ENCODE measurements around the gene BRD4.

BRD4 gene

GRCh38 chr19:15264061-15264932, 68.0 kb downstream of the BRD4 start:
- peak; percentile 29 to 69 (median 56) for DNase-seq

- DNase-seq: no peak
These were observed 68.9 kb downstream of the BRD4 start for GRCh38 chr19:15263361-15263985.

DNA sequence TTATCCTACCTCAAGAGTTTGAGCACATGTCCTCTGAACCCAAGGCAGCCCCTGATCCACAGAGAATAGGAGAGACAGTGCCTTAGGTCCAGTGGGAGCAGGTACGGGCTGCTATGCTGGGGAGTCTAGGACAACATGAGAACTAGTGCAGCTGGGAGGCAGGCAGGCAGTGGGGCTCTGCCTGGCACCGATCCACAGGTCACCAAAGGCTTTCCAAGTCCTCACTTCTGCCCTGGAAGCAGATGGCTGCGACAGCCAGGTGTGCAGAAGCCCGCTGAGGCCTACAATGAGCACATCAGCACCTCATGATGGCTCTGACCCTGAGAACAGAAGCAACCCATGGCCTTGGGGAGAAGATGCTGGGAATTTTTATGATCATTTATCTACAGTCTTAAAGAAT, 70.3 kb downstream of the BRD4 start:
- no peak for DNase-seq

- no peak for DNase-seq
These were observed 71.4 kb downstream of the BRD4 start for GRCh38 chr19:15260939-15261338.

DNA sequence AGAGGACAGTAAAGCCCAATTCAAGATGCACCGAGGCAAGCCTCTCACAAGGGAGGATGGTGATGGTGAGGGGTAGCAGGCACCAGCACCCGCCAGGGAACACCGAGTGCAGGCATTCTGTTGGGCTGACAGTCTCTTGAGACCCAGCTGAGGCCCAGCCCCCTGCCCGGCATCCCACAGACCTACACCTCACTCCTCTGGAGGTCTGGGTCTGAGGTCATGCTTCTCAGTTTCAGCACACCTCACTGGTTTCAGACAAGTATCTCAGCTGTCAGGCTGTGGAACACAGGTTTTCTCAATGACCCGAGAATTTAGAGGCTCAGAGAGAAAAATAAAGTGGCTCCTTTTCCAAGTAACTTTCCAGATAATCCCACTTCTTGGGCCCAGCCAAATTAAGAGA, 72.4 kb downstream of the BRD4 start:
- DNase-seq: no peak

DNA sequence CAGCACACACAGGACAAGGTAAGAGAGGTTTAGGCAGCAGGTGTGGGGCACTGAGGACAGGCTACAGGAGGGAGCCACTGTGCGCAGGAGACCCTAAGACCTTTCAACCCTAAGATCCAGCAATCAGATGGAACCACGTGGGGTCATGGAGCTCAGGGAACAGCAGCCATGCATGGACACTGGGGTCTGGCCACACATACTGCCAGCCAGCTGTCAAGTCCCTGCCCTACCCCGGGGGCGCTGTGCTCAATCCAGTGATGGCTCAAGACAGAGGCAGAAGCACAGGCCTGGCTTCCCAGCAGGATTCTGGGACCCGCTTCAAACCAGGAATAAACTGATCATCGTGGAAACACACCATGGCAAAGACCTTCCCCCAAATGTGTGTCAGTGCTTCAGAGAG, 74.6 kb downstream of the BRD4 start:
- no peak for DNase-seq

GRCh38 chr19:15256708-15257331, 75.5 kb downstream of the BRD4 start:
- no peak for DNase-seq

GRCh38 chr19:15255359-15255990, 76.9 kb downstream of the BRD4 start:
- no peak for DNase-seq

GRCh38 chr19:15254547-15254946, 77.8 kb downstream of the BRD4 start:
- no peak for DNase-seq

- no peak for DNase-seq
These were observed 78.8 kb downstream of the BRD4 start for GRCh38 chr19:15253513-15253912.

DNA sequence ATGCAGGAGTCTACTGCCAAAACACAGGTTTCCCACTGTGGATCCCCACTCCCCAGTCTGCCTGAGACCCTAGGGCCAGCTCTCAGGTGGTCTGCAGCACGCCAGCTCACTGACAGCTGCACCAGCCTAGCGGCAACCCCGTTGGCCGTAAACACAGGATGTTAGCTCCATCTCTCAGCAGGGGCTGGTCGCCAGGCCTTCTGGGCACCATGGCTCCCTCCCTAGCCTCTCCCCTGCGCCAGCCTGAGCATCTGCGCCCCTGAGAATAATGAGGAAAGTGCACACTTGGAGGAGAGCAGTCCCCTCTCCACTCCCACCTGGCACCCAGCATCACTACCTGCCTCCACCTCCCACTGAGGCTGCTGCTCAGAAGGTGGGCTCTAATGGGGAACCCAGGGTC, 79.3 kb downstream of the BRD4 start:
- DNase-seq: no peak

GRCh38 chr19:15252398-15253018, 79.8 kb downstream of the BRD4 start:
- no peak for DNase-seq

- no peak for DNase-seq
These were observed 80.5 kb downstream of the BRD4 start for GRCh38 chr19:15251749-15252397.

DNA sequence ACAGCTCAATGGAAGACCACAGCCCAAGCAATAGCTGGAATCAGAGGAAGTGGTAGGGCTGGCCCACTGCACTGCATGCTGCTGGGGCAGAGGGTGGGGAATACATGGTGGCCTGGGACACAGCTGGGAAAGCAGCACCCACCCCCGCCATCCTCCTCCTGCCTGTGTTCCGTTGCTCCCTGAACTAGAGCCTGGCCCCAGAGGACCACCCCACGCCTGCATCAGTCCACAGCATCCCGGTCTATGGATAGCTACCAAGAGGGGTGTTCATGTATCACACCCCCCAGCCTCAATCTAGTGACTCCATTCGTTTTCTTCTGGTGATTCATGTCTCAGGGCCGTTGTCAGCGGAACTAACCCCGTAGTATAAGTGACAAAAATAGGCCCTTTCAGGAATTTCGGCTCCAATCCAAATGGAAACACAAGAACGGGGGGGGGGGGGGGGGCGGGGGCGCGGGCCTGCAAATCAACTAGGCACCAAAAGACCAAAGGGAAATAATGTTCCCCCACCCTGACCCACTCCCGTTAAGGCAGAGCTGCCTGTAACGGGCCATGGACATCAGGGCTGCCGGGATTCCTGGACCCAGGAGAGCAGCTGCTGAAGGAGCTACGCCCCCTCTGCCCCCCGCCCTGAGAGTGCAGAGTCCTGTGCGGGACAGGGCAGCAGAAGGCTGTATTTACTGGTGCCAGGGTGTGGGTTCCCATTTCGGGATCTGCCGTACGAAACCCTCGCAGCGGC, 81.2 kb downstream of the BRD4 start:
- DNase-seq: no peak

GRCh38 chr19:15250640-15250993, 81.7 kb downstream of the BRD4 start:
- no peak for DNase-seq

DNA sequence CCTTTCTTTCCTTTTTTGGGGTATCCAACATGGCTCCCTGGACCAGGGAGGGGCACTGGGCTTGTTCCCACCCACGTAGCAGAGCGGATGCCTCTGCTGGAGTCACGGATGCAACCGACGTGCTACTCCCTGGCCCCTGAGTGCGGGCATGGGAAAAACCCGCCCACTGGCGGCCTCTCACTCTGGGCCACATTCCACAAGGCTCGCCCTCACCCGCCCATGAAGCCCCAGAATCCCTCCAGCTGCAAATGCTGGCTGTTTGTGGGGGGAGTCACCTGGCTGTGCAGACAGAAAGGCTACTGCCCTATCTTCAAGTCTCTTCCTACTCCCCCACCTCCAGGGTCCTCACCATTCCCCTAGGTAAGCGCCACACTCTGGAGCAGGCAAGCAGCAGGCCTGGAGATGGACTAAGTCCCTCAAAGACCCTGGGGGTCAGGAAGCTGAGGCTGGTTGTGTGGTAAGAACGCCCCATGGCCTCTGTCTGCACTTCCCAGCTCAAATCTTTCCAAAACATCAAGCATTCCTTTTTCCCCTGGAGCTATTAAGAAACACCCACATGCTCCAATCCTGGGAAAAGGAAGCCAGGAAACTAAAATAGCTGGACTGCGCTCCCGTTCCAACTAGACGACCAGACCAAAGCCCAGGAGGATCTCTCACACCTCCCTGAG, 82.2 kb downstream of the BRD4 start:
- no peak for DNase-seq

GRCh38 chr19:15249528-15249874, 82.8 kb downstream of the BRD4 start:
- no peak for DNase-seq

DNA sequence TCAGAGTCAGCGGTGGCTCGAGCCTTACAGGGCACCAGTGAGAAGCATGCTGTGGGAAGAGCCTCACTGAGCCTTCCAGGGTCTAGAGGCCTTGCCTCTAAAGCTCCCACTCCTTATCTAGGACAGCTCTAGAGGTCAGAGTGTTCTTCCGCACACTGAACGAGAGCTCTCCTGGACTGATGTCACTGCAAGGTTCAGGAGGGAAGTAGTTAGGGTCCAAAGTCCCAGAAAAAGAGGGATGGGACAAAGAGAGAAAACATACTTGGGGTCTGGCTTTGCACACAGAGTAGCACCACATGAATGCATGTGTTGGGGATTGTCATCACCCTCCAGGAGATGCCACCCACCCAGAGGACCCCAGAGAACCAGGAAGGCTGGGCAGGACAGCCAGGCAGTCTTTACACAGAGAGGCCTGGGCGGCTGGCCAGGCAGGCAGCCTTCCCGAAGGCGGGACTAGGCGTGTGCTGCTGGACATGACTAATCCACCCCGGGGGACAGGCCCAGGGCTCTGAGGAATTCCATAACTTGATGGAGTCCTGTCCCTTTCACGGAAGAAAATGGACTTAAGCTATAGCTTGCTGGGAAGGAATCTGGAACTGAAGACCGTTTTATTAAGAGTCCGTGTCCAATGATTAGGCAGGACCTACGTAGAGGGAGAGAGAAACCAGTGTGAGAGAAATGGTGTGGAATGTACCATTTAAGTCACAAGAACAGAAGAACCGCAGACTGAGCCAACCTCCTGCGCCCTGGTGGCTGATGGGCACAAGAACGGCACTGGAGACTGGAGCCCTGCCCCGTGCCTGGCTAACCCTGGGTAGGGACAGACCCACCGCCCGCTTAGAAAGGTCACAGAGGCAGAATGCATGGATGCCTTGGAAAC, 83.5 kb downstream of the BRD4 start:
- DNase-seq: no peak

DNA sequence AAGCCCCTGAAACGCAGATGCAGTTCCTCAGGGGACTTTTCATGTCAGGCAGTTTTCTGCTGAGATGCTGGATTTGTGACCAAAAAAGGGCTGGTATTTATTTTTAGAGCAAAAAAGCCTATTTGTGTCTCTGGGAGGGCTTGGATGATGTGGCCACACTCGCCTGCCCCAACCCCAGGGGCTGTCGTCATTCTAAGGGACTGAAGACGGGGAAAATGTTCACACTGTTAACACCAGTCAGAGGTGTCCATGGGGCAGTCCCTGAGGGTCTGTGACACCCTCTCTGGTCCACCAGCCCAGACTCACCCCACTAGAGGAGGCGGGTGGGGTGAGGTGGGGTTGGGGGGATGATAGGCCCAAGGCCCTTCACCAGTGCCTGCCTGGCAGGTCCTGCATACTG, 84.2 kb downstream of the BRD4 start:
- no peak for DNase-seq
